Stimulated activated CD8-positive, alpha-beta memory T cell treated with anti-CD3 and anti-CD28 coated beads, Interleukin-2, amount 100 ng/mL, for 48 hours (primary cell): ENCODE results near the gene KRT1.
A peak's percentile ranks its signal among the peaks of the same experiment; 100 is the strongest.
"Not testable (repeated sequence)": the region's sequence is repeated elsewhere in the genome, so short reads cannot be mapped to it uniquely, and the experiment has no call there.

Source experiments
- DNase-seq, 2 donors: peaks; one replicate each; pipeline ENCODE4 v3.0.0-alpha.2; 2020; ENCODE audit warnings: low read depth in 2 of 2

The KRT1 gene

GRCh38 chr12:52682381-52682660 is 2.1 kb upstream of the KRT1 start:
- DNase-seq: no peak

DNA sequence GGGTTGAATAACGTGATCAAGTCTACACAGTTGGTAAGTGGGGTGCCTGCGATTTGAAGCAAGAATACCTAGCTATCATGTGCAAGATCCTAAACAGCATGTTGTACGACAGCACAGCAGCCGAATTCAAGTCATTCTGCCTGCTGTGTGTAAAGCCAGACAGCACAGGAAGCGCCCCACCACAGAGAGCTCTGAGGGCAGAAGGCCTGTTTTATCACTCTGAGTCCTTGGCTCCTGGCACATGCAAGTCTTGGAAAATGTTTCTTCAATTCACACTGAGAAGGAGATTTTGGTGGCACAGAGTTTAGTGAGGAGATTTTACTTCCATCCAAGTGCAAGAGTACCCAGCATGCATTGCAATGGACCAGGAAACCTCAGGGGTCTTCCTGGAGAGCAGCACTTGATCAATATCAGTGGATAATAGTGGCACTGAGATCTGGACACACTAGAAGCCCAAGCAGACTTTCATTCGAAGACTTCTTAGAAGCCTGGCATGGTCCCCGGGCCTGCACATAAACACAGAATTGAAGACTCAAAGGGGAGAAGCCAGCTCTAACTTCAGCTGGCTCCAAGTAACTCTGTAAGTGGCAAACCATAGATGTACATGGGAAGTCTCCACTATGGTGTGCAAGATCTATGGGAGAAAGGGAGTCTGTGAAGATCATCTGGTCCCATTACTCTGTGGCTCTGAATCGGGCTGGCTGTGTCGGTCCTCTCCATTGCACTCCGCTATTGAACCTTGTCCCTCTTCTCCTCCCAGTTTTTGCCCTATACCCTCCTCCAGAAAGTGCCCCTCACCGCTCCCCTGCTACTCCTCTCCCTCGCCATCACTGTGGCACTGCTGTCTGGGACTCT is 1.5 kb upstream of the KRT1 start:
- peak in 1 of 2 donors; percentile 9 for DNase-seq

DNA sequence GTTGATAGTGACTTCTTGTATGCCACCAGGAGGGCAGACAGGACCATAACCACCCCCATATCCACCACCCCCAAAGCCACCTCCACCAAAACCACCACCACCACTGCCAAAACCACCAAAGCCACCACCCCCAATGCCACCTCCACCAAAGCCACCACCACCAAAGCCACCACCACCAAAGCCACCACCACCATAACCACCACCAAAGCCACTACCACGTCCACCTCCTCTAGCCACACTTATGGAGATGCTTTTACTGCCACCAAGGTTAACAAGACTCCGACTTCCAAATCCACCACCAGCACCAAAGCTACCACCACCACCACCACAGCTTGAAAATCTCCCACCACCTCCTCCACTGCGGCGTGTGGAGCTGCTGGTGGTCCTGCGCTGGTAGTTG is 332 bp downstream of the KRT1 start:
- DNase-seq: no peak

DNA sequence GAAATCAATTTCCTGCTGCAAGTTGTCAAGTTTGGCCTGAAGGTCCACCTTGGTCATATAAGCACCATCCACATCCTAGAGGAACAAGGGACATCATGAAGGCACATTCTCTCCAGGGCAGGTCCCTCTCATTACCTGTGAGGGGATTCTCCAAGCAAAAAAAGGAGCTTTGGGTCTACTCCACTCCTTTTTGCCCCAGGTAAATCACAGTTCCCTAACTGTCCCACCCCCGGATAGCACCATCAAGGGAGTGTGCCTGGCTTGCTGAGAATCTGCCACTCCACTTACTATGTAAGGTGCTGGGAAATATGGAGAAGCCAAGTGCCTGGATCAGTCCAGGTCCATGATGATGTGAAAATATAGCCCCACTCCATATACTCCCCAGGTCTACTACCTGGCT is 2.5 kb downstream of the KRT1 start:
- no peak for DNase-seq

DNA sequence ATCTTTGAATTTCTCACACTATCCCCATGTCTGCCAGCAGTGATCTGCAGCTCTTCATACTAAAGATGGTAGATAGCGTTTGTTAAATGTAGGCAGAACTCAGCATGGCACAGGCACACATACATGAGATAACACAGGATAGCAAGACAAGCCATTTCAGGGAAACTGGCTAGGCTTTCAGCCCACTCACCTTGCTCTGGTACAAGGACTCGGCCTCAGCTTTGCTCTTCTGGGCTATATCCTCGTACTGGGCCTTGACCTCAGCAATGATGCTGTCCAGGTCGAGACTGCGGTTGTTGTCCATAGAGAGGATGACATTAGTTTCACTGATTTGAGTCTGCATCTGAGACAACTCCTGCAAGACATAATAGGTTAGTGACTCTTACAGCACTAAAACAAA is 3.1 kb downstream of the KRT1 start:
- DNase-seq: no peak

DNA sequence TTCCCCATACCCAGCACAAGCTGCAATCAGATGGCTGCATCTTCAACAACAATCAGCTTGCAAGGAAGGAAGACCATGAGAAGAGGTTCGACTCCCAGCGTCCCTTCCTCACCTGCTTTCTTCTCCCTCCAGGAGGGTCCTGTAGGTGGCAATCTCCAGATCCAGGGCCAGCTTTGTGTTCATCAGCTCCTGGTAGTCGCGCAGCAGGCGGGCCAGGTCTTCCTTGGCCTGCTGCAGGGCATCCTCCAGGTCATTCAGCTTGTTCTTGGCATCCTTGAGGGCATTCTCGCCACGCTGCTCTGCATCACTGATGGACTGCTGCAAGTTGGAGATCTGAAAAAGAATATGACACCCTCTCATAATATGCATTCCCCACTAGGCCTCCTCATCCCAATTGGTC is 4.0 kb downstream of the KRT1 start:
- DNase-seq: no peak

- no peak for DNase-seq
Observed at GRCh38 chr12:52675301-52675701, 4.9 kb downstream of the KRT1 start.

GRCh38 chr12:52674433-52674775 is 5.8 kb downstream of the KRT1 start:
- DNase-seq: no peak

GRCh38 chr12:52673713-52674432 is 6.3 kb downstream of the KRT1 start:
- DNase-seq: no peak

DNA sequence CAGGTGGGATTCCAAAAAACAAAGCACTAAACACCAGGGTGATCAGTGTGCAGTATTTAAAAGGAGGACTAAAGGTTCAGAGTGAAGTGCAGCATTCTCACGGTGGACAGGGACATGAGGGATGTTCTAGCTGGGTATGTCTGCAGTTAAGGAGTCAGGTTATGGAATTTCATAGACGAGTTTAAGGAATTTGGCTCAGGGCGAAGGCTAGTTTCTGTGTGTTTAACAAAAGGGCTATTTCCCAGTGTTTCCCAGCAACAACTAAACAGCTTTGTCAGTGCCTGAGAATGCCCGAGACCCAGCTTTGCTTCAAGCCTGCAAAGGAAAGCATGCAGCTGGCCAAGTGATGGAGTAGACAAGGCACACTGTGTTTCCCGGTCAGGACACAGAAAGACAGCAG is 7.0 kb downstream of the KRT1 start:
- DNase-seq: no peak

DNA sequence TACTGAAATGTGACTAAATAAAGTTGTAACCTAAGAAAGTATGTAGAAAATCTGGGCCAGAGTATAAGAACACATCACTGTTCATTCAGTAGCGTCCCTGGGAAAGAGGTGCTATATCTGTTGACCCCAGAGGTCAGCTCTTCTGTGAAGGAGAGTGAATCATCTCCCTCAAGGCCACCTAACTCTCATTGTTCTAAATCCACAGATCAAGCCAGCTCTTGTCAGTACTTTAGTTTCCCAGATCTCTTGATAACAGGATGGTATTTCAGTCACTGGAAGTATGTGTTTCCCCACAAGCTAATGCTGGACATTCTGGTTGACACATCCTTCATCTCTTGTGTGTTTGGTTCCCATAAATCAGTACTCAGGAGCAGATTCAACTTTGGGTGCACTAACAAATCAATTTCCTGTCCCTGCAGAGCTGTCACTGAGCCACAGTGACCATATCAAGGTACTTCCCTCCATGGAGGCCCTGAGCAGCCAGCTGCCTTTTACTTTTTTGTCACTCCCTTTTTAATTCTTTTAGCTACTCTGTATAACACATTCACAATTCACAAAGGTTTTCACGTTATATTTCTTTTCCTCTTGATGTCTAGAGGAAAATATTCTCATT is 7.8 kb downstream of the KRT1 start:
- no peak for DNase-seq

DNA sequence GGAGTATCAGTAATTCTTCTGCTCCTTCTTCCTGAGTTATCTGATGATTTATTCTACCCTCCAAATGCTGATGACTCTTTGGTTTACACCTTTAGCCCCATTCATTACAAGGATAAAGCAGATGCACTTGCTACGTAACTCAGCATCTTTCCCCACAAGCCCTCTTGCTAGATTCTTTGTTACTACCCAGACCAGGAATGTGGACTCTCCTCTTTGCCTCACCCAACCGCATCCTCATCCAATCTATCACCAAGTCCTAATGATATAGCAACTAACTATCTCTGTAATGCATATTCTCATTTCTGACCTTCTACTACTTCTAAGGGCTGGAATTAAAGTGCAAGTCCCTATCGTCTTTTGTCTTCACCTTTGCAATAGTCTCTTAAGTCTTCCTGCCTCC is 9.2 kb downstream of the KRT1 start:
- no peak for DNase-seq

DNA sequence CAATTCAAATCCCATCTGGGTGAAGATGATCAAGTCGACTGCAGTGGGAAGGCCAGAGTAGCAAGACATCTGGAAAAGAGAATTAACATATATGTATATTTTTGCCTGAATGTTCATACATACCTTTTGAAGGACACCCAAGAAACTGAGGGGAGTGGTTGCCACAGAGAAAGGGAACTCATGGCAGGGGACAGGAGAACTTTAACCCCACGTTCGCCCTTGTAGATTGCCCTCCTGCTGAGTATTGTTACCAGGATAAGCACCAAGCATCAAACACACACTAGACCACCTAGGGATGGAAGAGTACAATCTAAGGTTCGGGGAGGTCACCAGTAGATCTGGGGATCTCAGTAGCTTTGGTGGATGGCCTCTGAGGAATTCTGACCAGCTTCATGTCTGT is 9.7 kb downstream of the KRT1 start:
- DNase-seq: no peak

DNA sequence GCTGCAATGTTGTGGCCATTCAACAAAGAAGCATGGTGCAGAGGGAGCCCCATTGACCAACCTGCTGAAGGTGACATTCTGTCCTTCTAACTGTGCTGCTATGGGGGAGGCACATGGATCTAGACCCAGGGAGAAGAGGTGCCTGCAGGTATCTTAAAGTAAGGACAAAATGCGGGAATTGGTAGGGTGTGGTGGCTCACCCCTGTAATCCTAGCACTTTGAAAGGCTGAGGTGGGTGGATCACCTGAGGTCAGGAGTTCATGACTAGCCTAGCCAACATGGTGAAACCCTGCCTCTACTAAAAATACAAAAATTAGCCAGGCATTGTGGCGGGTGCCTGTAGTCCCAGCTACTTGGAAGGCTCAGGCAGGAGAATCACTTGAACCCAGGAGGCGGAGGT is 10.3 kb downstream of the KRT1 start:
- DNase-seq: not testable (repeated sequence)

DNA sequence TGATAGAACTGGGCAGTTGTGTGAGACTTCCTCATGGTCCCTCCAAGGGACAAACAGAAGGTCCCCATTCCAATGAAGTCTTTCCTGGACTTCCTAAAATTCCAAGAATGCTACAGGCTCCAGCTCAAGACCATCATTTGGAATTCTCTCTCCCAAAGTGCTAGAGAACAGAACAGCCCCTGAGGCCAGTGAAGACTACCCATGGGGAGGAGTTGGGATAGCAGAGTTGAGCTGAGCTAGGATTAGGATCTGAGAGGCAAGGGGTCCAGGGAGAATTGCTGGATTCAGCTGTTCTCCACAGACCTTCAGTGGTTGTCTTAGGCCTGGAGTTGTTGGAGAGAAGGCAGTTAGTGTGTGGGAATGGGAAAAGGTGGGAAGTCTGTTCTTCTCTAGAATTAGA is 10.8 kb downstream of the KRT1 start:
- no peak for DNase-seq

DNA sequence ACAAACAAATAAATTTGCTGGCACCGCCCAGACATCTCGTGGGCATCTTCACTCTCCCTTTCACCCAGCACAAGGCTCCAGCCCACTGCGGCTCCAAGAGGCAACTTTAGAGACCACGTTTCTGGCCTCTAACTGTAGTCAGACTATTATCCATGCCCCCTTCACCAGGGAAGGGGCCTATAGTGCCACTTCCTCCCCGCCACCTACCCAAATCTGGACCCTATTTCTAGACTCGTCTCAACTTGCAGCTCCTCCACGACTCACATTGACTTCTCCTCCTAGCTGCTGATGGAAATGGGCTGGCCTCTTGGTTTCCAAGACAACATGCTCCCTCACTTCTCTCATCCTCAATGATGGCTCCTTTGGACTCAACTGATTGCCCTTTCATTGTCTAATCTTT is 12.3 kb downstream of the KRT1 start:
- no peak for DNase-seq

DNA sequence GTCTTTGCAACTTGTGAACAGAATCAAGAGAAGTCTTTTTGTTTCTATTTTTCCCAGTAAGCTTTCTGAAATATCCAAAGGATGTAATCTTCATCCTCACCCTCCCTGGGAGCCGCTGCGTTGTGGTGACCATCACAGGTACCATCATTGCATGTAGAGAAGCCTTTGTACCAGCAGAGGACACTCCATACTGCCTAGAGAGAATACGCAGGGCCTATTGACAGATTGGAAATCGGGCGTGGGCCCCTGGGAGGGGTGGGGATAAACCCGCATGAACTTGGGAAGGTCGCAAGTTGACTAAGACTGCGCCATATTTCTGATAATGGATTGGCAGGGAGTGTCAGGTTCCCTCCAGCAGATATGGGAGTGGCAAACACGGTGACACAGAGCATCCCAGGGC is 12.7 kb downstream of the KRT1 start:
- DNase-seq: no peak

GRCh38 chr12:52666471-52666870 is 13.7 kb downstream of the KRT1 start:
- no peak for DNase-seq

- no peak for DNase-seq
Observed at GRCh38 chr12:52663420-52663819, 16.8 kb downstream of the KRT1 start.

DNA sequence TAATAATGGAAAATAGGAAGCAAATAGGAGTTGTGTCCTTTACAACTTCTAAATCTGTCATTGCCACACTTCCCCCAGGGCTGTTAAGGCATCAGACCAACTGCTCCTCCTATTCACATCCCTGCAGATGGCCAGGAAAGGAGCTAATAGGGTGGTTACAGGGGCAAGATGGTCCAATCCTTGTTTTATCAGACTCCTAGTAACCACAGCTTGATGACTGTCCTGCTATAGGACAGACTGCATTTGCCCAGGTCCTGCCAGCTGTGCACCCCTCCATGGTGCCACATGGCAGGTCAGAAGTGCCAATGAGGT is 17.3 kb downstream of the KRT1 start:
- DNase-seq: no peak

GRCh38 chr12:52662093-52662917 is 17.9 kb downstream of the KRT1 start:
- no peak for DNase-seq

GRCh38 chr12:52661668-52662067 is 18.5 kb downstream of the KRT1 start:
- no peak for DNase-seq
